HepG2 (cell line): ENCODE results near the gene ADAMTS18. TPM values are rescaled to one million over a fixed set of nuclear protein-coding genes. Genes with fewer than 3 reads are reported as not detected.

Source experiments
- ATAC-seq: fragments of 200-7000 bp; cut with Tn5 transposase; 3 replicates; pipeline ENCODE4 v1.9.1; 2020; ENCODE audit warnings: mild to moderate bottlenecking, moderate library complexity
- BruUV-seq: library from RNA; stranded (reverse); fragments of 400-500 nt; replicated peaks from 2 replicates; lab custom pipeline; 2021; lab: Mats Ljungman, UMichigan
- CTCF ChIA-PET: fragments of 300-600 bp; formaldehyde crosslinking; extraction: SDS; loops from one replicate; lab custom pipeline; 2021; ENCODE audit warnings: low total read pairs, inconsistent platforms, low intra/inter-chr PET ratio; lab: Yijun Ruan, JAX
- POLR2A ChIA-PET: fragments of 350-600 bp; sonication (Branson Sonifier 250); formaldehyde crosslinking; loops from one replicate; lab custom pipeline; 2020; ENCODE audit warnings: antibody characterized with exemption, inconsistent platforms; lab: Yijun Ruan, JAX
- DNase-seq: peaks from one replicate; pipeline ENCODE4 v3.0.0-alpha.2; 2015; ENCODE audit warnings: low spot score
- FAIRE-seq: peaks from 3 replicates; lab custom pipeline; 2011; peaks lifted over from hg19 to GRCh38; lab: Jason Lieb, UNC
- H2AFZ ChIP-seq: one replicate; pipeline ENCODE4 v1.6.1; 2011; ENCODE audit warnings: low read length, inconsistent platforms
- H3K27ac ChIP-seq: fragments of 300-600 bp; 3 replicates; pipeline ENCODE4 v1.8.0; 2011; ENCODE audit warnings: mixed run types, mild to moderate bottlenecking, mixed read lengths, low read length, inconsistent platforms; ENCODE audit not compliant: insufficient read depth; ENCODE audit errors: extremely low read length
- H3K27me3 ChIP-seq, 2 experiments: fragments of 200-600 bp in 1 of 2; 2 replicates in 1 of 2; 3 replicates in 1 of 2; pipeline versions ENCODE4 v1.6.0 to v1.8.0; 2011; ENCODE audit warnings: low read length in 2 of 2, mild to moderate bottlenecking in 2 of 2, moderate library complexity in 2 of 2, inconsistent platforms in 1 of 2; ENCODE audit not compliant: insufficient read depth in 2 of 2, control insufficient read depth in 1 of 2
- H3K36me3 ChIP-seq, 2 experiments: fragments of 200-600 bp in 1 of 2; replicated peaks in 1 of 2; 2 replicates in 1 of 2; 3 replicates in 1 of 2; pipeline versions ENCODE4 v1.5.1 to v1.8.0; 2011; ENCODE audit warnings: low read length in 2 of 2, inconsistent platforms in 1 of 2; ENCODE audit not compliant: insufficient read depth in 2 of 2, control insufficient read depth in 1 of 2
- H3K4me1 ChIP-seq: 2 replicates; pipeline ENCODE4 v1.5.1; 2012; ENCODE audit warnings: low read length, inconsistent platforms; ENCODE audit not compliant: insufficient read depth
- H3K4me2 ChIP-seq: 2 replicates; pipeline ENCODE4 v1.6.0; 2011; ENCODE audit warnings: low read depth, low read length, inconsistent platforms
- H3K4me3 ChIP-seq, 3 experiments: fragments of 200-600 bp in 1 of 3; sonication (generic), shearing (Covaris generic) in 1 of 3; replicated peaks in 1 of 3; 2 replicates each; pipeline ENCODE4 v1.5.1; 2011 to 2016; ENCODE audit warnings: low read length in 3 of 3, inconsistent platforms in 2 of 3, low read depth in 2 of 3, mild to moderate bottlenecking in 2 of 3, control low read depth in 1 of 3, mixed read lengths in 1 of 3; ENCODE audit not compliant: insufficient read depth in 1 of 3
- H3K79me2 ChIP-seq: one replicate; pipeline ENCODE4 v1.6.1; 2011; ENCODE audit warnings: low read length, inconsistent platforms; ENCODE audit not compliant: insufficient read depth
- H3K9ac ChIP-seq: 2 replicates; pipeline ENCODE4 v1.6.0; 2011; ENCODE audit warnings: mild to moderate bottlenecking, low read depth, low read length, inconsistent platforms; ENCODE audit not compliant: insufficient read depth
- H3K9me3 ChIP-seq: 2 replicates; pipeline ENCODE4 v1.5.1; 2012; ENCODE audit warnings: mild to moderate bottlenecking, low read length
- H4K20me1 ChIP-seq: 2 replicates; pipeline ENCODE4 v1.6.0; 2011; ENCODE audit warnings: inconsistent platforms, mild to moderate bottlenecking, low read length, moderate library complexity; ENCODE audit not compliant: insufficient read depth
- BRD4 ChIP-seq: sonication (generic); formaldehyde crosslinking; IDR thresholded peaks from 2 replicates; pipeline ENCODE4 v1.4.0; 2020; ENCODE audit warnings: missing genetic modification reagents
- CHD4 ChIP-seq: fragments of 200-600 bp; sonication (generic); IDR thresholded peaks from 2 replicates; pipeline ENCODE4 v1.7.0; 2017; ENCODE audit warnings: mild to moderate bottlenecking, low read length, borderline replicate concordance
- HMG20A ChIP-seq: IDR thresholded peaks from 2 replicates; pipeline ENCODE4 v1.6.1; 2016; ENCODE audit warnings: borderline replicate concordance
- HMGA1 ChIP-seq: sonication (generic); formaldehyde crosslinking; conservative IDR thresholded peaks from 2 replicates; pipeline ENCODE4 v1.4.0; 2020; ENCODE audit warnings: missing genetic modification reagents
- KDM4B ChIP-seq: sonication (generic); formaldehyde crosslinking; IDR thresholded peaks from 2 replicates; pipeline ENCODE4 v1.4.0; 2020; ENCODE audit warnings: missing genetic modification reagents
- KLF6 ChIP-seq: IDR thresholded peaks from 2 replicates; pipeline ENCODE4 v1.8.0; 2016; ENCODE audit warnings: missing biosample characterization, missing genetic modification reagents
- PLSCR1 ChIP-seq: sonication (generic); formaldehyde crosslinking; IDR thresholded peaks from 2 replicates; pipeline ENCODE4 v1.5.0; 2020; ENCODE audit warnings: missing genetic modification reagents, mild to moderate bottlenecking, borderline replicate concordance
- PRDM4 ChIP-seq: sonication (generic); formaldehyde crosslinking; IDR thresholded peaks from 2 replicates; pipeline ENCODE4 v1.9.0; 2021; ENCODE audit warnings: missing genetic modification reagents, borderline replicate concordance
- SALL1 ChIP-seq: sonication (generic); formaldehyde crosslinking; IDR thresholded peaks from 2 replicates; pipeline ENCODE4 v1.8.0; 2022; ENCODE audit warnings: mild to moderate bottlenecking, missing genetic modification reagents
- SIN3B ChIP-seq: fragments of 150-350 bp; IDR thresholded peaks from 2 replicates; pipeline ENCODE4 v1.6.1; 2014; ENCODE audit warnings: low read length
- SMARCE1 ChIP-seq: fragments of 450-650 bp; IDR thresholded peaks from 2 replicates; pipeline ENCODE4 v1.6.1; 2017; ENCODE audit warnings: borderline replicate concordance
- ZBTB38 ChIP-seq: sonication (generic); formaldehyde crosslinking; IDR thresholded peaks from 2 replicates; pipeline ENCODE4 v1.5.1; 2020; ENCODE audit warnings: mild to moderate bottlenecking, missing genetic modification reagents
- ZNF382 ChIP-seq: sonication (generic); formaldehyde crosslinking; IDR thresholded peaks from 2 replicates; pipeline ENCODE4 v1.5.0; 2020; ENCODE audit warnings: missing genetic modification reagents, mild to moderate bottlenecking, borderline replicate concordance
- ZNF460 ChIP-seq: sonication (generic); formaldehyde crosslinking; IDR thresholded peaks from 2 replicates; pipeline ENCODE4 v1.5.1; 2020; ENCODE audit warnings: missing genetic modification reagents, mild to moderate bottlenecking, borderline replicate concordance
- ZNF569 ChIP-seq: sonication (generic); formaldehyde crosslinking; IDR thresholded peaks from 2 replicates; pipeline ENCODE4 v1.5.0; 2020; ENCODE audit warnings: mild to moderate bottlenecking, missing genetic modification reagents, moderate library complexity, borderline replicate concordance
- ZNF772 ChIP-seq: sonication (generic); formaldehyde crosslinking; IDR thresholded peaks from 2 replicates; pipeline ENCODE4 v1.5.0; 2020; ENCODE audit warnings: mild to moderate bottlenecking, missing genetic modification reagents
- ZNF800 ChIP-seq: sonication (generic); formaldehyde crosslinking; IDR thresholded peaks from 2 replicates; pipeline ENCODE4 v1.4.0; 2020; ENCODE audit warnings: missing genetic modification reagents
- WGBS: methylation state at CpG from one replicate; pipeline ENCODE4 v1.1.6; 2017; ENCODE audit warnings: low lambda C conversion rate; 5-methylcytosine and 5-hydroxymethylcytosine counted together
- in situ Hi-C: cut with HindIII; loops from 2 replicates; pipeline ENCODE4 v1.10.0; 2017; ENCODE audit warnings: low pct_unique_long_range_greater_than_20kb; ENCODE audit not compliant: extremely low pct_ligation_motif_present
- intact Hi-C: fragments of 100-400 bp; cut with micrococcal nuclease; formaldehyde crosslinking; loops from one replicate; pipeline ENCODE4 v1.10.0; 2022; ENCODE audit not compliant: unreplicated experiment
- polyA plus RNA-seq, 8 experiments: library from polyadenylated mRNA; depleted of rRNA in 3 of 8; stranded (reverse) in 7 of 8; unstranded in 1 of 8; fragments of >200 nt; fragmentation: Illumina TruSeq in 4 of 8; extraction: Trizol in 4 of 8; gene quantifications; 2 replicates each; pipeline versions ENCODE4 v1.2.1 to v1.2.3, GENCODE V29; 2011 to 2016; ENCODE audit warnings: low read depth in 4 of 8, missing spikeins in 1 of 8, mixed read lengths in 1 of 8; ENCODE audit not compliant: insufficient read depth in 1 of 8
- total RNA-seq, 5 experiments: library from RNA; depleted of rRNA; stranded (reverse); fragments of >200 nt; fragmentation: Illumina TruSeq; extraction: Trizol; gene quantifications; 2 replicates each; pipeline ENCODE4 v1.2.3, GENCODE V29; 2016; ENCODE audit warnings: low read depth in 1 of 5

Gene ADAMTS18
- total and polyA plus RNA-seq, 2 of the 13 experiments (the other 11 are each of a cell fraction or from before 2014, with no cell fraction given): 0.01 TPM; not detected in 1

- H3K4me3 ChIP-seq: no peak overlapping the region
- in situ Hi-C loops (no loop called here), intact Hi-C loops (no loop called here)
- H3K27ac ChIP-seq: no peak overlapping the region
- CTCF ChIA-PET: no interaction called here
- no peak overlapping the region for H3K4me2 ChIP-seq
- H3K36me3 ChIP-seq: no peaks in the 10 kb centered on the region
- H3K4me1 ChIP-seq: no peaks in the 10 kb centered on the region
- WGBS: 9% methylated on average over 4 of the region's 4 CpGs
- H2AFZ ChIP-seq: no peak overlapping the region
- peaks cover 0 to 5% of the 10 kb centered on the region in 2 experiments; a peak in 1 of 5 replicates for H3K27me3 ChIP-seq
- H3K79me2 ChIP-seq: no peaks in the 10 kb centered on the region
- ATAC-seq: no peak
- H4K20me1 ChIP-seq: no peaks in the 10 kb centered on the region
- no TSS peak for BruUV-seq
- H3K9ac ChIP-seq: no peak overlapping the region
- H3K9me3 ChIP-seq: no peaks in the 10 kb centered on the region
- FAIRE-seq: no peak
- POLR2A ChIA-PET: no interaction called here
- TF ChIP-seq PLSCR1 (no peak), HMG20A (no peak), ZBTB38 (CRISPR knock-in tag) (no peak), CHD4 (no peak), ZNF800 (CRISPR knock-in tag) (no peak), SIN3B (no peak), KDM4B (no peak), PRDM4 (CRISPR knock-in tag) (no peak), ZNF569 (no peak), ZNF460 (CRISPR knock-in tag) (no peak), HMGA1 (CRISPR knock-in tag) (no peak), ZNF382 (CRISPR knock-in tag) (no peak), ZNF772 (CRISPR knock-in tag) (no peak), BRD4 (CRISPR knock-in tag) (no peak), SALL1 (CRISPR knock-in tag) (no peak), SMARCE1 (no peak), KLF6 (CRISPR knock-in tag) (no peak)
- TF ChIP-seq, all 625 proteins: peak for 0
- no peak for DNase-seq
Measured at GRCh38 chr16:77398495-77398894, 36.3 kb downstream of the ADAMTS18 start.
